Endothelial cell of hepatic sinusoid (primary cell): Measurements from ENCODE around the gene SP6.

Source experiments
- in situ Hi-C: cut with HindIII; loops from 2 replicates; pipeline ENCODE4 v1.10.0; 2017; ENCODE audit warnings: low sequenced_read_pairs

SP6 gene

GRCh38 chr17:47815106-47815918, 35.7 kb downstream of the SP6 start:
- in situ Hi-C loops: no loop called here

DNA sequence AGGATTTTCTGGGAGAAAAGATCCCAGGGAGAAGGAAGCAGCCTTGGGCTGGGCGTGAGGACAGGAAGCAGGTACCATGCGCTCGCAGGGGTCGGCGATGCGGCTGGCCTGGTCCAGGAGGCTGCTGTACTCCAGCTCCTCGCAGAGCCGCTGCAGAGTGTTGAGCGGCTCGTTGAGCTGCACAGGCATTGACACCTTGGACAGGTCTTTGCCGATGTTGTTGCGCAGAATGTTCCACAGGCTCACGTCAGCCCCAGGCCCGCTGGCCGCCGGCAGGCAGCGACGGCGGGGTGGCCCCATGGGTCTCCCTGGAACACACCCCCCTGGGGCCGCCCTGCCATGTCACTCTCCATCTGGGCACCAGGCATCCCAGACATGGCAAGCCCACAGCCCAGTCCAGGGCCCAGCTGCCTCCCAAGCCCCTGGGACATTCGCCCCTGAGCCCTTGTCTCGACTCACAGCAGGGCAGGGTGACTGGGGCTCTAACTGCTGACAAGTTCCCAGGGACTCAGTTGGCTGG, 37.4 kb downstream of the SP6 start:
- in situ Hi-C loops: no loop called here

DNA sequence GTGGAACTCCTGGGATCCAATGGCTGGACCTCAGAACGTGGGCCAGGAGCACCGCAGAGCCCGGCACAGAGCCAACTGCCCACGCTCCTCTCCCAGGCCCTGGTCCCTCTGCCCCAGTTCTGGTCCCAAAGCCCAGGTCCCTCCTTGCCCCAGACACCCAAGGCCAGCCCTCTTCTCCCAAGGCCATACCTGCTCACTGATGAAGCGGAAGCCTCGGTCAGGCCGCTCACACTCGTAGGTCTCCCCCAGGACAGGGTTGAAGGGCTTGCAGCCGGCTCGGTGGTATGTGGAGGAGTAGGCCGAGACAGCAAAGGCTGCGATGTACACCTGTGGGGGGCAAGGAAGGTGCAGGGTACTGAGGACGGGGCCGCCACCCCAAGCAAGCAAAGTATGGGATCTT, 37.9 kb downstream of the SP6 start:
- in situ Hi-C loops: no loop called here

DNA sequence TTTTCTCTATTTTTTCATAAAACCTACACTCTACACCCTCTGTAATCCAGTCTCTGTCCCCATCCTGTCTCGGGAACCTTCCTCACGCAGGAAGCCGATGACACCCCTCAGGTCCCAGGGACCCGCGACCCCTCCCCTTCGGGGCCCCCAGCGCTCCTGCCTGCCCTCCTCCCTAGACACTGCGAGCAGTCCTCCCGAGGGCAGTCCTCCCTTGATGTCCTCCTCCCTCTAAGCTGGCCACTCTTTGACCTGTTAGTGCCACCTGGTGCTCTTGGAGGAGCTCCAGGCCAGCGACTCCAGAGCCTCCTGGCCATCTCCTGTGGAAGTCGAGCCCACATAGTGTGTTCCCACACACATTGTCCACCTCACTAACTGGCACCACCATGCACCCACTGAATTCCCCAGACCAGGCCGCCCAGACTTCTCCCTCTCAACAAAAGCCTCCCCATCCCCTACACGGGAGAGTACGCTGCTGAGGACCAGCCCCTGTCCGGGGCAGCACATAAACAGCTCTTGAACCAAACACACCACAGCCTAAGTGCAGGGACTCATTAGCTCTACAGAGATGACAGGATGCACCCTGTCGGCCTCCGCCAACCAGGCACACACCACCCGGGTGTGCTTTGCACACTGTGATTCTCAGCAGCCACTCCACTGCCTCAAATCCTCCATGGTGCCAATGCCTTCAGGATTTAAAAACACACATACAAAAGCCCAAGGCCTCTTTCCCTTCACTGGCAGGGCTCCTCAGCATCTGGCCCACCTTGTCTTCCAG, 38.6 kb downstream of the SP6 start:
- in situ Hi-C loops: no loop called here

- in situ Hi-C loops: no loop called here
These were observed 39.3 kb downstream of the SP6 start for GRCh38 chr17:47811709-47812108.

- in situ Hi-C loops: no loop called here
These were observed 39.9 kb downstream of the SP6 start for GRCh38 chr17:47810901-47811635.

- in situ Hi-C loops: no loop called here
These were observed 40.7 kb downstream of the SP6 start for GRCh38 chr17:47810200-47810821.

- in situ Hi-C loops: no loop called here
These were observed 42.0 kb downstream of the SP6 start for GRCh38 chr17:47808830-47809480.

GRCh38 chr17:47808036-47808829, 42.7 kb downstream of the SP6 start:
- in situ Hi-C loops: no loop called here

GRCh38 chr17:47807421-47807820, 43.5 kb downstream of the SP6 start:
- in situ Hi-C loops: no loop called here

- in situ Hi-C loops: no loop called here
These were observed 44.1 kb downstream of the SP6 start for GRCh38 chr17:47806913-47807255.

DNA sequence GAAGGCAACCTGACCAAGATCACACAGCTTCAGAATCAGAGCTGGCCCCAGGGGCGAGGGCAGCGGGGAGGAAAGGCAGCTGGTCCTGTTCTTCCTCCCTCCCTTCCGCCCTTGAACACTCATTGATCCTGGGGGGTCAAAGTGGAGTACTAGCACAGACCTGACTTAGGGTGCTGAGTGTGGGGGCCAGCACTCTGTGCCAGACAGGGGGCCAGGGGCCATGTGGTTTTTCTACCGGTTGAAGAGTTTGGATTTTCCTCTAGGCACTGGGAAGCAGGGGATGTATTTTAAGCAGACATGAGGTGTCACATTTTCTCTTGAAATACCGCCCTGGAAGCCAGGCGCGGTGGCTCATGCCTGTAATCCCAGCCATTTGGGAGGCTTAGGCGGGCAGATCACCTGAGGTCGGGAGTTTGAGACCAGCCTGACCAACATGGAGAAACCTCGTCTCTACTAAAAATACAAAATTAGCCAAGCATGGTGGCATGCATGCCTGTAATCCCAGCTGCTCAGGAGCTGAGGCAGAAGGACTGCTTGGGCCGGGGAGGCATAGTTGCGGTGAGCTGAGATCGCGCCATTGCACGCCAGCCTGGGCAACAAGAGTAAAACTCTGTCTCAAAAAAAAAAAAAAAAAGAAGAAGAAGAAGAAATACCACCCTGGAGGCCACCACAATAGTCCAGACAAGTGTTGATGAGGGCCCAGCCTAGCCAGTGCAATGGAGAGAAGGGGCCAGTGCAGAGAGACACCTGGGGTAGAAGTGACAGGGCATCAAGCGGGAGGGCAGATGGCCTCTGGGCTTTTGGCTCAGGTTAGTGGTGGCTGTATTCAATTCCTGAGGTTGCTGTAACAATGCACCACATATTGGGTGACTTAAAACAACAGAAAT, 44.7 kb downstream of the SP6 start:
- in situ Hi-C loops: no loop called here

DNA sequence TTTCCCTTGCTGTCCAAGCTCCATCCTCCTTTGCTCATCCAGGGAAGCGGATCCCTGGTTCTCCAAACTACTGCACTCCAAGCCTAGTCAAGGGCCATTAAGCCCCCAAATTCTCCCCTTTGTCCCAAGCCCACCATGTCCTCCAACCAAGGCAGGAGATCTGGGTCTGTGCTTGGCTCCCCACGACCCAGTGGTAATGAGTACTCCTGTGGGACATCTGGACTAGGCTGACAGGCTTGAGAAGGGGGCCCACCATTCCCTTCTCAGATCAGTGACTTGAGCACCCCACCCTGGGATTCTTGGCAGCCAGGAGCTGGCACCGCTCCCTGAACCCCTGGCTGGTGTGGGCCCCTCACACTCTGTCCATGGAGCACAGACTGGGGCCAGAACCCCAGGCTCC, 46.5 kb downstream of the SP6 start:
- in situ Hi-C loops: no loop called here

GRCh38 chr17:47803751-47804150, 47.2 kb downstream of the SP6 start:
- in situ Hi-C loops: no loop called here

DNA sequence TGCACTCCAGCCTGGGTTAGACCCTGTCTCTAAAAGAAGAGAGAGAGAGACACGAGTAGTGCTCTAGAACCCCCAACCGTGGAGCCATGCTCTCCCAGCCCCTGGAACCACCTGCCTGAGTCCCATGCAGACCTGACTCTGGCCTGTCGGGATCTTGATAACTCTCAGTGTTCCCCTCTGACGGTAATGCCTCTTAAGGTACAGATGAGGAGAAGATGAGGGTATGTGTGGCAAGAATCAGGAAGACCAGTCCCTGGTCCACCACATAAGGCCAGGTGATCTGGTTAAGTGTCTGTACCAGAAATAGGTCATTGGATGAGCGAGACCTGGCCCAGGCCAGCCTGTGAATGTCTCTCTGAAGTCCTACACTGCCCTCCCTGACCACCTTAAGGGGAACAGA, 47.8 kb downstream of the SP6 start:
- in situ Hi-C loops: no loop called here

GRCh38 chr17:47802341-47803022, 48.5 kb downstream of the SP6 start:
- in situ Hi-C loops: no loop called here

DNA sequence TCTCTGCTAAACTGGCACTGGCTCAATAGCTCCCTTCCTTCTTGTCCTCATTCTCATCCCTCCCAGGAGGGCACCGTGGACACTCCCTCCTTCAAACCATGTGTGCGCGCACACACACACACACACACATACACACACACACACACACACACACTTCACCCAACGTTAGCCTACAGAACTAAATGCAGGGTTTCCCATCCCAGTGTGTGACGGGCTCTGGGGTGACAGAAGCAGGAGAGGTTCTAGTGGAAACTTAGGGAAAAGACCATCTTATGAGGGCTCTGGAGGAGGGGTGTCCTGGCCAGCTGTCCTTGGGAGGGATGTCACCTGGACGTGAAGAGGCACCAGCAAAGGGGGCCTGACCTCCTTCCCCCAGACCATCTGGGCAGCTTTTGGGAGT, 49.1 kb downstream of the SP6 start:
- in situ Hi-C loops: no loop called here

GRCh38 chr17:47801176-47801765, 49.7 kb downstream of the SP6 start:
- in situ Hi-C loops: no loop called here
